ENCODE data around the gene SHANK1.

SHANK1 gene

DNA sequence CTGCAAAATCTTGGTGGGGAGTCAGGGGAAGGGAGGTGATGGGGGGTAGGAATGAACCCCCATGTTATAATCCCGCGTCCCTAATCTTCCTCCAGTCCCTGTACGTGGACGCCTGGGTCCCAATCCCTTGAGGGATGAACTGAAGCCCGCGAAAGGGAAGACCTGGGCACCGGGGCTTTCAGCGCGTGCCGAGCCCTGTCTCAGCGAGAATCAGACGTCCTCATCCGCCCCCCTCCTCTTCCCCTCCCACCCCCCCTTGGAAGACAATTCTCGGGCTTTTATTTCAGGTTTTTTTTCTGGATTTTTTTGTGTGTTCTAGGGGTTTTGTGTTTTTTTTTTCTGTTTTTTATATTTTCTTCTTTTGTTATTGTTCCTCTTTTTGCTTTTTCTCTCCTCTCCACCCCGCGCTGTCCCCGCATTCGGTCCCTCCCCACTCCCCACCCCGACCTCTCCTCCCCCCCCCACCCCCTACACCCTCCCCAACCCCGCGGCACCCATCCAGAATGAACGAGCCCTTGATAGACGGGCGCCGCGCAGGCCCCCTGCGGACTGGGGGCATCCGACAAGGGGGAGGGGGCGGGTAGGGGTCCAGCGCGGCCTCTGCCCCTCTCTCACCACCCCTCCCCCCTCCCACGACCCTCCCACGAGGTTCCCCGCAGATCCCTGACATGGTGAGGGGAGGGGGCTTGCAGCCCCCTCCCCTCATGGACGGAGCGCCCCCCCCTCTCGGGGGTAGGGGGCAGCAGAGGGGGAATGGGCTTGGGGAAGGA lies 60.1 kb downstream of the SHANK1 start:
- DNase-seq (ENCODE audit: low read depth), result no peak

DNA sequence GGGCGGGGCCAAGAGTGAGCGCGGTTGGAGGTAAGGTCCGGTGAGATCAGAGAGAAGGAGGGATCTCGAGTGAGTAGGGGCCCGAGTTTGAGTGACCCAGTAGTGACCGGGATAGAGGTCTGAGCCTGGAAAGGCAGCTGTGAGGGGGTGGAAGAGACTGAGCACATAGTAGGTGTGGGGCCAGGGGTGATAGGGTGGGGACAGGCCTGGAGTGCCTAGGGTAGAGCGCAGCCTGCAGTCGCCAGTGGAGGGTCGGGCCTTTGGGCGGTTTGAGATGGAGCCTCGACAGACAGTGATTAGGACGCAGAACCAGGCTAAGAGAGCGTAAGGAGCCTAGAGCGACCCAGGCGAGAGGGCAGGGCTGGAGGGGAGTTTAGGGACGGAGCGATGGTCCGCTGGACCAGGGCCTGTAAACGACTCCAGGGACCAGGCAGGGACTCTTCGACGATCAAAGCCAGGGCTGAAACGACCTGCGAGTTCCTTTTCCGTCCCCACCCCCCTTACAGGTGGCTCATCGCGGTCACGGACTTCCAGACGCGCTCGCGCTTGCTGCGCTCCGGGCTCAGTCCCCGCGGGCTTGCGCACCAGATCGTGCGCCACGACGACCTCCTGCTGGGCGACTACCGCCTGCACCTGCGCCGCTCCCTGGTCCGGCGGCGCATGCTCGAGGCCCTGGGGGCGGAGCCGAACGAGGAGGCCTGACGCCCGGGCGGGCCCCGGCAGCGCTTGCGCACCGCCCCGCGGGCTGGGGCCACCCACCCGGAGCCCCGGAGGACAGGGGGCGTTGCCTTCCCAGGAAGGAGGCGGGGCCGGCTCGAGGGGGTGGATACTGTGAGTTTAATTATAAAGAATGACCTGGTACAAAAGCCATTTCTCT lies 60.9 kb downstream of the SHANK1 start:
- DNase-seq (ENCODE audit: low read depth), result peak; percentile 54

DNA sequence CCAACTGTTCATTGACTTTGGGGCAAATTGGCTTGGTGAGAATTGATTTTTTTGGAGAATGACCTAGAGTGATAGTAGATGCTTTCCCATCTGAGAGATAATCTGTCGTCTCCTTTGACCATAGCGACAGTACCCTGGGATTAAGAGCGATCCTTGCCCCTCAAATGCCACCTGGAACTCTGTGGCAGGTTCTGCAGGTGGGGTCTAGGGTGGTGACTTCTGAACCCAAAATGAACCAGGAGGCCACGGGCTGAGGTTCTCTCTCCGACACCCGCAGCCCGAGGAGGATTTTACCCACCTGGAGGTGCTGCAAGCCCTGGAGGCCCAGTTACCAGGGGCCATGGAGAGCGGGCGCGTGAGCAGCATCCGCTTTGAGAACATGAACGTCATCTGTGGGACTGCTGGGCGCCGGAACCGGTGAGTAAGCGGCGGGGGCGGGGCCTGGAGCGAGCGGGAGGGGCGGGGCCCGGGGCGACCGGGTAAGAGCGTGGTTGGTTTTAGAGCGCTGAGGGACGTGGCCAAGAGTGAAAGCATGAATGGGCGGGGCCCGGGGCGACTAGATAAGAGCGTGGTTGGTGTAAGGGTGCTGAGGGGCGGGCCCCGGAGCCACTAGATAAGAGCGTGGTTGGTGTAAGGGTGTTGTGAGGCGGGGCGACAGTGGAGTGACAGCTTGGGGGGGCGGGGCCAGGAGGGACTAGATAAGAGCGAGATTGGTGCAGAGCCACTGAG lies 61.7 kb downstream of the SHANK1 start:
- peak; percentile 84 for DNase-seq (ENCODE audit: low read depth)

DNA sequence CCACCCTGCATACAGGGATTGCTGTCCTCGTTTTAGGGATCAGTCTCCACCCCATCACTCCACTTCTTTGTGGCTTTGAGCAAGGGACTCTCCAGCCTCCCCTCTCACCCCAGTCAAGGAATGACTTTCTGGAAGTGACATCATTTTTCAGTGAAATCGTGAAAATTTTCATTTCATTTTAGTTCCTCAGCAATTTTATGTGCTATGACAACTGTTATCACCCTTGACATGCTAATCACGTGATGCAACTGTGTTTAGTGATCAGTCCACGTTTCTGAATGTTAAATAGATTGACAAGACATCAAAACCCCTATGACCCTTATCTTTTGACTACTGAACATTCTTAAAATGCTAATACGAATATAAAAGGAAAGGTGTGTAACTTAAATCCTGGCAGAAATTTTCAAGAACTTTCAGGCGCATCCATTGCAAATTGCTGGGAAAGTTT lies 62.4 kb downstream of the SHANK1 start:
- DNase-seq (ENCODE audit: low read depth), result no peak

DNA sequence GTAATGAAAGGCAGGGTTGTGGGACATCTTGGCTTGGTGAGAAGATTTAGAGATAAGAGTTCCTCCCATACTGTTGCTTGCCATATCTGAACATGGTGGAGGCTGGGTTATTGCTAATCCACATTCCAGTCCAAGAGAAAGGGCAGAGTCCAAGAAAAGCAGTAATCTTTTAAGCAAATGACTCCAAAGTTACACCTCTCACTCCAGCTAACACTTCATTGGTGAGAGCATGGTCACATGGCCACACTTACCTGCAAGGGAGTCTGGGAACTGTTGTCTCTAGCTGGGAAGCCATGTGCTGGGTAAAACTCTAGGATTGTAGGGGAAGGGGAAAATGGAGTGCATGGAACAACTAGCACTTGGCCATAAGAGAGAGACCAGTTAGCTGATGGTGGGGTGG lies 64.7 kb downstream of the SHANK1 start:
- no peak for DNase-seq (ENCODE audit: low read depth)

DNA sequence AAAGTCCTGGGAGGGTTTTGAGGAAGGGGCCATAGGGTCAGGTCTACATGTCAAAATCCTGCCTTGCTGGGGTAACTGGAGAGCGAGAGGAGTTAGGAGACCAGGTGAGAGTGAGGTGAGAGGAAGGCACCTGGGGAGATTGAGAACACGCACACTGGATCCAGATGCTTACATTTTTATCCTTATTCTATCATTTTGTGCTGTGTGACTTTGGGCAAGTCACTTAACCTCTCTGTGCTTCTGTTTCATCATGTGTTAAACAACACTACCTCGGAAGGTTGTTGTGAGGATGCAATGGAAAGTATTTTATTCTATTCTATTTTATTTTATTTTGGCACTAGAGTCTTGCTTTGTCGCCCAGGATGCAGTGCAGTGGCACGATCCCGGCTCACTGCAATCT lies 66.9 kb downstream of the SHANK1 start:
- DNase-seq (ENCODE audit: low read depth), result no peak

DNA sequence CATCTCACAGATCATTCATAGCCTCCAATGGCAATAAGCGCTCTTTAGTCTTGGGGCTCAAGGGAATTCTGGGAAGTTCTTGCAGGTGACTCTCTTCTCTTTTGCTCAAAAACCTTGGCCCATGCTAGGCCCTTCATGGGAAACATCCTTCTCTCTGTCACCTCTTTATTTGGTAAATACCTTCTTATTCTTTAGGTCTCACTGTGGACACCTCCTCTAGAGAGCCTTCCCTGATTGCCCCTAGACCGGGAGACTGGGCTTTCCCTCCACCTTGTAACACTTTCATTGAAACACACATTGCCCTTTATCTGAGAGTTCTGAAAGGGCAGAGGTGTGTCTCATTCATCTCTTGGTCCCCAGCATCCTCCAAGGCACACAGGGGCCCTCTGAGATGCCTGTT lies 68.4 kb downstream of the SHANK1 start:
- DNase-seq (ENCODE audit: low read depth), result no peak

DNA sequence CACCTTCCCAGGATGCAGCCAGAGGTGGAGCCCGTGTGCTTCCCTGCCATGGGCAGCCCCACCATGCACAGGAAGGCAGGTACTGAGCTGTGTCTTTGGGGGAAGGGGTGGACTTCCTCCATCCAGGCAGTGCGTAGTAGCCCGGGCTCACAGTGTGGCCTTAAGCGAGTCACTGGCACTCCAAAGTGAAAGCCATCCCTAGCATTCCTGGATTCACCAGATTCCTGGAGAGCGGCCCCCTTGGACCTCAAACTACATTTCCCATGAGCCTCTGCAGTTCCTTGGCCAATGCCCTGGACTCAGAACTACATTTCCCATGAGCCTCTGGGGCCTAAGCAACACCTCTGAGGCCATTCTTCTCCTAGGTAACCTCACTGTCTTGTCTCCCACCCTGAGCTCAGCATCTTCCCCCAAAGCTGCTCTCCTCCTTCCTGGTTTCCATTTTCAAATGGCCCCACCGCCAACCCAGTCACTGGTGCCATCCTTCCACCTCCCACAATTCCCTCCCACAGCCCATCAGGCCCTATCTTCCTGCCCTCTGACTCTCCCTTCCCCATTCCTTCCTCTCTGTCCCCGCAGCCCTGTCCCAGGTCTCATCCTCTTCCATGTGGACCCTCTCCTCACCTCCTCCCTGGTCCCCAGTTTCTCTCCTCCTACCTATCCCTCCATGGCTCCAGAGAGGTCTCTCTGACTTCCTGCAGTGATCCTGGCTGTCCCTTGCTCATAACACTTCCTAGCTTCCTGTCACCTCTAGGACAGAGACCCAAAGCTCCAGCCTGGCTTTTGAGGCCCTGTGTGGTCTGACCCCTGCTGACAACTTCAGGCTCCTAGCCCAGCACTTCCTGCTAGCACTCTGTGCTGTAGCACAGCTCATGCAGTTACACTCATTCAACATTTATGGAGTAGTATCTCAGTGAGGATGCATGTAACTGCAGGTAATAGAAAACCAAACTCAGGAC lies 69.9 kb downstream of the SHANK1 start, which contains the start of gene C19orf81:
Gene C19orf81, plus strand, starts transcription at position 13 of the 959 bp plus-strand sequence. Its CDS starts 0 bp downstream, at position 13.
- DNase-seq (ENCODE audit: low read depth), result no peak

DNA sequence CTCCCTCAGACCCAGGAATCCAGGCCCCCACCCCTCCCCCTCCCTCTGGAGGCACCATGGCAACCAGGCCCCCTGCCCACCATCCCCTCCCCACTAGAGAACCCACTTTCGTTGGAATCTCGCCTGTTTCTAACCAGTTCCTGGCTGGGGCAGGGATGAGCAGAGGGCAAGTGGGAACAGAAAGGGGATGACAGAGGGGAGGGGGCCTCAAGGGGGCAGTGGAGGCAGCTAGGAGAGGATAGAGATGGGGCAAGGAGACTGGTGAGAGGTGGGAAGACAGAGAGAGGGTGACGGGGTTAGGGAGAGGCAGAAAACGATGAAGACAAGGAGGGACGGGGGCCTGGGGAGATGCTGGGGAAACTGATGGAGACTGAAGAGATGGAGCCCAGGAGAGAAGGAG lies 70.9 kb downstream of the SHANK1 start:
- DNase-seq (ENCODE audit: low read depth), result no peak

DNA sequence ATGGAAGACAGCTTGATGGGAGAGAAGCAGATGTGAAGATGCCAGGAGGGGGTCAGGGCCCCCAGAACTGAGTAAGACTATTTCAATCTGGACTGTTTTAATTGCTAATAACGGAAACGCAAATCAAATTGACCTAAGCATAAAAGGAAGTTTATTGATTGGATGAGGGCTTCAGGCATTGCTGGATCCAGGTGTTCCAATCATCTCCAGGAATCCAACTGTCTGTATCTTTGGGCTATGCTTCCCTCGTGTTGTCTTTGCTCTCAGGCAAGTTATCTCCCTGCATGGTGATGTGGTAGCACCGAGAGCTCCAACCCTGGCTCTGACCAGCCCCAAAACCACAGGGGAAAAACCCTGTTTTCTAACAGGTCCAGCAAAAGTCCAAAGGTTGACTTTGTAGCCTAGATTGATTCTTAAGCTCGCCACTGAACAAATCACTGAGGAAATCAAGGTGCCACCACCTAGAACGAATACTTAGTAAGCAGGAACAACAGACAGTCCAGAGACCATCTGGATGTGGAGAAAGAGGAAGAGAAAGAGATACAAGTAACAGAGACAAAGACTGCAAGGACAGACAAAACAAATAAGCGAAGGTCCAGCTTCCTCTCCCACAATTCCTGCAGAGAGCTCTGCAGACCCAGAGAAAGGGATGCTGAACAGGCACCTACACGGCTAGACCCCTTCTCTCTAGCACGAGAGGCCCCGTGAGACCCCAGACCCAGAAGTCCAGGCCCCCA lies 71.6 kb downstream of the SHANK1 start:
- no peak for DNase-seq (ENCODE audit: low read depth)

DNA sequence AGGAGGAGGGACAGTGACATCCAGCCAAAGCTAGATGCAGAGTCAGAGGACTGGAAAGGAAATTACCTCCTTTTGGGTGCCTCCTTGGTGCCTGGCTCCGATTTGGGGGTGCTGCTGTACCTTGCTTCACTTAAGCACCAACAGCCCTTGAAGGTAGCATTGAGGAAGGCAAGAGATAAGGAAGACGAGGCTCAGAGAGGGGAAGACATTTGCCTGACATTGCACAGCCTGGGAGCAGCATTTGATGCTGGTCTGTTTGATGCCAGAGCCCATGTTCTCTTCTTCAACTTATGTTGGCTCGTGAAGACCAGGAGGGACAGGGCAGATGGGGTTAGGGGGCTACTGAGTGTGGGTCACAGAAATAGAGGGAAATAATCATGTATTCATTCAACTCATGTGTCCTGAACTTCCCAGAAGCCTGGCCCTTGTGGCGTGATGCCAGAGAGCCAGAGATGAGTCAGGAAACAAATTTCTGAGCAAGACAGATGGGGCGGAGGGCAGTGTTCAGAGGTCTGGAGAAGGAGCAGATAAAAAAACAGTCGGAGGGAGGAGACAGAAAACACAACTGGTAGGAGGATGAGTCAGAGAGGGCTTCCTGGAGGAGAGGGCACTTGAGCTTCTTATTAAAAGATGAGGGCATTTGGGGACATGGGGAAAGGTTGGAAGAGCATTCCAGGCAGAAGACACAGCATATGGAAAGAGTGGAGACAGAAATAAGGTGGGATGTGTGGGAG lies 73.4 kb downstream of the SHANK1 start:
- DNase-seq (ENCODE audit: low read depth), result no peak

DNA sequence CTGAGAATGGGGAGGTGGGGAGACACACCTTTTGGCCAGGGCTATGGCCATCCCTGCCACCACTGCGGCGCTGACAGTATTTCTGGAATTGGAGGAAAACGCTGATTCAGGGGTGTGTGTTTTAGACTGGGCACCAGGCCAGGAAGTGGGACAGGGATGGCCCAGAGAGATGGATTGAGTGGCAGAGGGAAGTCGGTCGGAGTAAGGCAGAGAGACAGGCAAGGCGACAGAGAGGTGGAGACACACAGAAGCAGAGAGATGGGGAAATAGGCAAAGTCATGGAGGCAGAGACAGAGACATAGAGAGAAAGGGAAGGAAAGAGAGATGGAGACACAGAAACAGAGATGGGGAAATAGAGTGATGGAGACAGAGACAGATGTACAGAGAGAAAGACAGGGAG lies 74.5 kb downstream of the SHANK1 start:
- DNase-seq (ENCODE audit: low read depth), result no peak

DNA sequence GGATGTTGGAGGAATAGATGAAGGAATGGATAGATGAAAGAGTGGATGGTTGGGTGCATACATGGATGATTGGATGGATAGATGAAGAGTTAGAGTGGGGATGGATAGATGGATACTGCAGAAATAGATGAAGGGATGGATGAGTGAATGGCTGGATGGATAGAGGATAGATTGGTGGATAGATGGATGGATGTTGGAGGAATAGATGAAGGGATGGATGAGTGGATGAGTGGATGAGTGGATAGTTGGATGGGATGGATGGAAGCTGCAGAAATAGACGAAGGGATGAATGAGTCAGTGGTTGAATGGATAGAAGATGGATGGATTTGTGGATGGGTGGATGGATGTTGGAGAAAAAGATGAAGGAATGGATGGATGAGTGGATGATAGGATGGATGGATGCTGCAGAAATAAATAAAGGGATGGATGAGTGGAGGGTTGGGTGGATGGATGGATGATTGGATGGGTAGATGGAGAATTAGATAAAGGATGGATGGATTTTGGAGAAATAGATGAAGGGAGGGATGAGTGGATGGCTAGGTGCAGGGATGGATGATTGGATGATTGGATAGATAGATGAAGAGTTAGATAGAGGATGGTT lies 75.2 kb downstream of the SHANK1 start:
- no peak for DNase-seq (ENCODE audit: low read depth)

DNA sequence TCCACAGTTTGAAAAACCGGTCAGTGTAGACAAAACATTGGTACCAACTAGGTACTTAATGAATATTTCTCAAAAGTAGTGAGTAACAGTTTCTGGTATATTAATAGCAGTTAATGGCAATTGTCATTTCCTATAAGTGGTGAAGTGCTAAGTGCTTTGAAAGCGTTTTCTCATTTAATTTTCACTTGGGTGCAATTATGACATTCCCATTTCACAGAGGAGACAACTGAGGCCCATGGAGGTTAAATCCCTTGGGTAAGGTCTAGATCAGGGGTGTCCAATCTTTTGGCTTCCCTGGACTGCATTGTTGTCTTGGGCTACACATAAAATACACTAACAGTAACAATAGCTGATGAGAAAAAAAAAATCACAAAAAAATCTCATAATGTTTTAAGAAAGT lies 79.2 kb downstream of the SHANK1 start:
- DNase-seq (ENCODE audit: low read depth), result no peak

DNA sequence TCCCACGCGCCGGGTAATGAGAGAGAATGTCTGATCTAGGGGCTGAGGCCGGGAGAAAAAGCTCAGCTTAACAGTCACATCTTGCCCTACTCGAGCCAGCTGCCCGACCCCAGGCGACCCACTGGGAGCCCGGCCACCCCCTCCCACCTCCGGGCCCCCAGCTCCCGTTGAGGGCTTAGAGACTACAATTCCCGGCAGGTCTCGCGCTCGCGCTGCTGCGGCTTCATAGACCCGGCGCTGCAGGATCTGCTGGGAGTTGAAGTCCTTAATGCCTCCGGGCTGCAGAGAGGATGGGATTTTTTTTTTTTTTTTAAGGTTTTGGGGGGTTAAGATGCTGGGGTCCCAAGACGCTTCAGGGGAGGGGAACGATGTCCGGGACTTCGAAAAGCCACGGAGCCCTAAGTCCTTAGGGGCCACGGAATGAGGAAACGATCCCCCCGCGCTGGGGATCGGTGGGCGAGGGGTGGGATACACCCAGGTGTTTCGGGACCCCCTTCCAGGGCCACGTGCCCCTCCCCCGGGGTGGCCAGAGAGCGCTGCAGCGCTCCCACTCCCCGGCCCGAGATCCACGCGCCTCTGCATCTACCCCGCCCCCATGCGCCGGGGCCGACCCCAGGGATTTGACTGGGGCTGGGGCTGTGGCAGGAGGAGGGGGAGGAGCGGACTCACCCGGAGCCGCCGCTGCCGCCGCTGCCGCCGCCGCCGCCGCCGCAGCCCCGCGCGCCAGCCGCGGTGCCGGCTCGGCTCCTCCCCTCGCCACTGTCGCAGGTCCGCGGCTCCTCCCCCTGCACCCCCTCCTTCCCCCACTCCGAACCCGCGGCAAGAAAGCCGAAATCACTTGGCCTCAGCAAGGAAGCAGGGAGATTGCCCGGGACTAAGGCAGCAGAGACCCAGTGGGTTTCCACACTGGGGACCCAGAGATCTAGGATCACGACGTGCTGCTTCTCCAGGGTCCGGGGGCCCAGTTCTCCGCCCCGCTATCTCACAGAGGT lies 80.2 kb downstream of the SHANK1 start, which contains the start of gene SYT3:
Gene SYT3, minus strand, starts transcription at position 761 of the 992 bp plus-strand sequence. CDS start 2,470 bp downstream, outside the sequence.
- DNase-seq (ENCODE audit: low read depth), result peak; percentile 22

DNA sequence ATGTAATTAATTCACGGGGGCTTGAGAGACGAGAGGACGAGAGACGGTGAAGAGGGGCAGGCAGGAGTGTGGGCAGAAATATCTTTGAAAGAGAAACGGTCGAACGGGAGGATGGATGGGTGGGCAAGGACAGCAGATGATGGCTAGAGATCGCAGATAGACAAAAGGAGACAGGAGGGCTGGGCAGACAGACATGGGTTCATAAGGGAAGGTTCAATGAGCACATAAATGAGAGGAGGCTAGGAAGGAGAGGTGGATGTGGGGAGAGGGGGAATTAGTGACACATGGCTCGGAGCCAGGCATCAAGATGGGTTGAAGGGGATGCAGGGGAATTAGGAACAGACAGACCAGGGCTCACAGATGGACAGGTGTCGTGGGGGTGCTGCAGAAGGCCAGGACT lies 81.0 kb downstream of the SHANK1 start:
- DNase-seq (ENCODE audit: low read depth), result no peak

DNA sequence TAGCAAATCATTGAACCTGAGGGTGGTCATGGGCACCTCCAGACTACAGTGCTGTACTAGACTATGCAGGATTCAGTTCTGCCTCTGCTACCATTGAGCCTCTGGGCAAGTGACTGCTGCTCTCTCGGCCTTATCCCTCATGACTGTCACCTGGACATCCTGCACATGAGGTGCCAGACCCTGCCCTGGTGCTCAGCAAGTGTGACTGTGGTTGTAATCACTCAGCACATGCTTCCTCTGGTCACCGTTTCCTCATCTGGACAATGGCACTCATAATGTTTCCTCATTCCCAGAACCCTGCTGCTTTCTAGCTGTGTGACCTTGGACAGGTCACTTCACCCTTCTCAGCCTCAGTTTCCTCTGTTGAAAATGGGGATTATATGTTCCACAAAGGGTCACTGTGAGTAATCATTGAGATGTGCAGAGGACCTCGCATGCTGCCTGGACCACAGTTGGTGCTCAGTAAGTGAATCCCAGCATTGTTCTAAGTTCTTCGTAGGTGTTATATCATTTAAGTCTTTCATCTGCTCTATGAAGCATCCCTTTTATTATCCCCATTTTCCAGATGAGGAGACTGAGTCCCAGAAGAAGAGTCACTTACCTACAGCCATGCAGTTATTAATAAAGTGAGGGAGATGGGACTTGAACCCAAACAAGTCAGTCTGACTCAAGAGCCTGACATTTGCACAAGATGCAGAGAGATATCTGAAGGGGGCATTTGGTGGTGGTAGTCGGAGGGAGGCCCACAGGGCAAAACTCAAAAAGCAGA lies 83.1 kb downstream of the SHANK1 start:
- DNase-seq (ENCODE audit: low read depth), result no peak
